Hepatocyte (in vitro differentiated cells): ENCODE results near the gene ANKRD28.

Source experiments
- CTCF ChIP-seq: fragments of 200-600 bp; sonication (generic); IDR thresholded peaks from 2 replicates; pipeline ENCODE4 v1.5.1; 2016; ENCODE audit warnings: antibody characterized with exemption, mild to moderate bottlenecking; ENCODE audit not compliant: poor library complexity
- EZH2phosphoT487 ChIP-seq: fragments of 200-600 bp; sonication (generic); IDR thresholded peaks from one replicate; pipeline ENCODE4 v1.6.1; 2018; ENCODE audit warnings: antibody characterized with exemption, mild to moderate bottlenecking, low read depth, moderate library complexity; ENCODE audit not compliant: unreplicated experiment, severe bottlenecking

- TF ChIP-seq CTCF: no peak
- TF ChIP-seq EZH2phosphoT487: no peak
Observed at GRCh38 chr3:15634671-15635070, 163.1 kb downstream of the ANKRD28 start.
